ENCODE data around the gene ANKRD13B. TPM values are rescaled to one million over a fixed set of nuclear protein-coding genes. Genes with fewer than 3 reads are reported as not detected.

Gene ANKRD13B
- total RNA-seq, 1 donor from 2014 or later: 36.1 TPM

- Mint-ChIP-seq H3K27me3 (ENCODE audit: unreplicated experiment) (no peaks in the 10 kb centered on the region), H3K27ac (ENCODE audit: unreplicated experiment) (peak overlapping the region; percentile 89), H3K4me3 (ENCODE audit: unreplicated experiment) (peak overlapping the region; percentile 85), H3K36me3 (ENCODE audit: unreplicated experiment) (peaks cover 5% of the 10 kb centered on the region), H3K4me1 (ENCODE audit: unreplicated experiment) (peaks cover 24% of the 10 kb centered on the region), H3K9me3 (ENCODE audit: unreplicated experiment) (no peaks in the 10 kb centered on the region)
- no peak for TF ChIP-seq CTCF (IDR thresholded peaks at IDR 0.05)
- DNase-seq (ENCODE audit: extremely low spot score, unreplicated experiment): peak; percentile 72
Measured at GRCh38 chr17:29569245-29569950, 23.5 kb upstream of the ANKRD13B start.

GRCh38 chr17:29570521-29570920 lies 22.4 kb upstream of the ANKRD13B start:
- DNase-seq (ENCODE audit: extremely low spot score, unreplicated experiment): peak; percentile 42
- Mint-ChIP-seq H3K36me3 (ENCODE audit: unreplicated experiment) (peaks cover 9% of the 10 kb centered on the region), H3K27me3 (ENCODE audit: unreplicated experiment) (no peaks in the 10 kb centered on the region), H3K4me1 (ENCODE audit: unreplicated experiment) (peaks cover 24% of the 10 kb centered on the region), H3K9me3 (ENCODE audit: unreplicated experiment) (no peaks in the 10 kb centered on the region), H3K27ac (ENCODE audit: unreplicated experiment) (peak overlapping the region; percentile 6), H3K4me3 (ENCODE audit: unreplicated experiment) (peak overlapping the region; percentile 30)
- TF ChIP-seq CTCF (IDR thresholded peaks at IDR 0.05): no peak

- no peaks in the 10 kb centered on the region for H3K9me3 Mint-ChIP-seq (ENCODE audit: unreplicated experiment)
- peaks cover 17% of the 10 kb centered on the region for H3K4me1 Mint-ChIP-seq (ENCODE audit: unreplicated experiment)
- TF ChIP-seq CTCF (IDR thresholded peaks at IDR 0.05): no peak
- H3K36me3 Mint-ChIP-seq (ENCODE audit: unreplicated experiment): peaks cover 9% of the 10 kb centered on the region
- no peak overlapping the region for H3K4me3 Mint-ChIP-seq (ENCODE audit: unreplicated experiment)
- DNase-seq (ENCODE audit: extremely low spot score, unreplicated experiment): no peak
- no peak overlapping the region for H3K27ac Mint-ChIP-seq (ENCODE audit: unreplicated experiment)
- no peaks in the 10 kb centered on the region for H3K27me3 Mint-ChIP-seq (ENCODE audit: unreplicated experiment)
Measured at GRCh38 chr17:29571486-29571882, 21.4 kb upstream of the ANKRD13B start.

GRCh38 chr17:29571883-29572681 lies 20.9 kb upstream of the ANKRD13B start:
- no peaks in the 10 kb centered on the region for H3K9me3 Mint-ChIP-seq (ENCODE audit: unreplicated experiment)
- no peak for DNase-seq (ENCODE audit: extremely low spot score, unreplicated experiment)
- no peaks in the 10 kb centered on the region for H3K27me3 Mint-ChIP-seq (ENCODE audit: unreplicated experiment)
- peaks cover 17% of the 10 kb centered on the region for H3K4me1 Mint-ChIP-seq (ENCODE audit: unreplicated experiment)
- no peak overlapping the region for H3K4me3 Mint-ChIP-seq (ENCODE audit: unreplicated experiment)
- TF ChIP-seq CTCF (IDR thresholded peaks at IDR 0.05): no peak
- H3K27ac Mint-ChIP-seq (ENCODE audit: unreplicated experiment): no peak overlapping the region
- H3K36me3 Mint-ChIP-seq (ENCODE audit: unreplicated experiment): peaks cover 9% of the 10 kb centered on the region
